HCT116 (cell line): ENCODE results near the gene CCT5. TPM values are rescaled to one million over a fixed set of nuclear protein-coding genes. Genes with fewer than 3 reads are reported as not detected.

Source experiments
- ATAC-seq: fragments of 200-7000 bp; cut with Tn5 transposase; 2 replicates; pipeline ENCODE4 v1.9.1; 2020; ENCODE audit warnings: mild to moderate bottlenecking, moderate library complexity
- BruUV-seq: library from RNA; stranded (reverse); fragments of 400-500 nt; replicated peaks from 2 replicates; lab custom pipeline; 2021; lab: Mats Ljungman, UMichigan
- CTCF ChIA-PET: fragments of 300-600 bp; sonication (Branson Sonifier 250); formaldehyde crosslinking; loops from one replicate; lab custom pipeline; 2021; ENCODE audit warnings: antibody characterized with exemption; lab: Charles Lee
- POLR2A ChIA-PET: fragments of 300-600, 350-600 bp; sonication (Branson Sonifier 250); formaldehyde crosslinking; loops from one replicate; lab custom pipeline; 2021; ENCODE audit warnings: antibody characterized with exemption; lab: Charles Lee
- RAD21 ChIA-PET, 2 experiments: fragments of 300-600 bp; sonication (Branson Sonifier 250); formaldehyde crosslinking; loops; one replicate each; lab custom pipeline; 2023; ENCODE audit warnings: low total read pairs in 2 of 2; ENCODE audit not compliant: uncharacterized antibody in 2 of 2, unreplicated experiment in 2 of 2, low non-redundant PET in 1 of 2; lab: Charles Lee
- DNase-seq: peaks from one replicate; pipeline ENCODE4 v3.0.0-alpha.2; 2010; ENCODE audit warnings: low read depth, low spot score
- H2AFZ ChIP-seq: fragments of 200-600 bp; shearing (Covaris generic), sonication (generic); 2 replicates; pipeline ENCODE4 v1.6.1; 2017; ENCODE audit warnings: low read depth, mixed run types, mixed read lengths, antibody characterized with exemption, low read length; ENCODE audit not compliant: poor library complexity, severe bottlenecking
- H3K27ac ChIP-seq: 2 replicates; pipeline ENCODE4 v1.5.1; 2012; ENCODE audit warnings: low read depth, low read length
- H3K27me3 ChIP-seq: fragments of 200-600 bp; sonication (generic); 2 replicates; pipeline ENCODE4 v1.6.1; 2016; ENCODE audit warnings: mixed run types, low read length, mixed read lengths; ENCODE audit not compliant: insufficient read depth
- H3K36me3 ChIP-seq, 2 experiments: fragments of 200-500 bp in 1 of 2; fragments of 200-600 bp in 1 of 2; sonication (Bioruptor generic) in 1 of 2; sonication (generic) in 1 of 2; 2 replicates each; pipeline versions ENCODE4 v1.5.1 to v1.6.1; 2014 to 2016; ENCODE audit warnings: low read length in 2 of 2, inconsistent platforms in 1 of 2, mixed read lengths in 1 of 2, mixed run types in 1 of 2; ENCODE audit not compliant: insufficient read depth in 2 of 2, control insufficient read depth in 1 of 2
- H3K4me1 ChIP-seq, 2 experiments: fragments of 200-600 bp in 1 of 2; sonication (generic) in 1 of 2; 2 replicates each; pipeline versions ENCODE4 v1.5.1 to v1.6.1; 2012 to 2017; ENCODE audit warnings: low read length in 2 of 2, inconsistent platforms in 1 of 2, mild to moderate bottlenecking in 1 of 2, mixed read lengths in 1 of 2, mixed run types in 1 of 2, moderate library complexity in 1 of 2; ENCODE audit not compliant: insufficient read depth in 2 of 2, control insufficient read depth in 1 of 2
- H3K4me2 ChIP-seq: fragments of 200-600 bp; sonication (generic); 2 replicates; pipeline ENCODE4 v1.6.1; 2017; ENCODE audit warnings: mixed run types, low read length, mixed read lengths
- H3K4me3 ChIP-seq, 2 experiments: fragments of 200-600 bp in 1 of 2; sonication (generic) in 1 of 2; replicated peaks in 1 of 2; 2 replicates each; pipeline ENCODE4 v1.5.1; 2011 to 2016; ENCODE audit warnings: low read length in 2 of 2, control low read depth in 1 of 2, low read depth in 1 of 2, mild to moderate bottlenecking in 1 of 2, mixed read lengths in 1 of 2, mixed run types in 1 of 2
- H3K79me2 ChIP-seq: fragments of 200-600 bp; sonication (generic); 2 replicates; pipeline ENCODE4 v1.6.1; 2017; ENCODE audit warnings: mild to moderate bottlenecking, mixed run types, low read length, moderate library complexity, mixed read lengths; ENCODE audit not compliant: insufficient read depth
- H3K9ac ChIP-seq: fragments of 200-600 bp; sonication (generic); 2 replicates; pipeline ENCODE4 v1.6.1; 2016; ENCODE audit warnings: low read length, mixed read lengths
- H3K9me2 ChIP-seq: fragments of 200-600 bp; sonication (generic), shearing (Covaris generic); 2 replicates; pipeline ENCODE4 v1.6.1; 2017; ENCODE audit warnings: mixed run types, mild to moderate bottlenecking, moderate library complexity; ENCODE audit not compliant: insufficient read depth
- H3K9me3 ChIP-seq, 2 experiments: fragments of 200-500 bp in 1 of 2; fragments of 200-600 bp in 1 of 2; sonication (Bioruptor generic) in 1 of 2; sonication (generic) in 1 of 2; 2 replicates each; pipeline ENCODE4 v1.6.1; 2014 to 2017; ENCODE audit warnings: low read length in 2 of 2, mixed read lengths in 2 of 2, inconsistent platforms in 1 of 2, low read depth in 1 of 2, mild to moderate bottlenecking in 1 of 2, mixed run types in 1 of 2, moderate library complexity in 1 of 2; ENCODE audit not compliant: control insufficient read depth in 1 of 2, insufficient read depth in 1 of 2
- H4K20me1 ChIP-seq: fragments of 200-600 bp; sonication (generic), shearing (Covaris generic); 2 replicates; pipeline ENCODE4 v1.6.1; 2017; ENCODE audit warnings: mixed run types, mild to moderate bottlenecking, moderate library complexity; ENCODE audit not compliant: insufficient read depth
- CEBPB ChIP-seq: IDR thresholded peaks from 2 replicates; pipeline ENCODE4 v1.6.1; 2012; ENCODE audit warnings: low read depth
- EZH2phosphoT487 ChIP-seq: fragments of 200-600 bp; IDR thresholded peaks from 2 replicates; pipeline ENCODE4 v1.6.1; 2018; ENCODE audit warnings: antibody characterized with exemption, borderline replicate concordance
- JUND ChIP-seq: IDR thresholded peaks from 2 replicates; pipeline ENCODE4 v1.6.1; 2012
- POLR2AphosphoS5 ChIP-seq: IDR thresholded peaks from 2 replicates; pipeline ENCODE4 v1.6.1; 2011; ENCODE audit warnings: mild to moderate bottlenecking, low read depth, low read length, moderate library complexity
- RAD21 ChIP-seq: IDR thresholded peaks from 2 replicates; pipeline ENCODE4 v1.6.1; 2012; ENCODE audit warnings: low read depth, mild to moderate bottlenecking
- SP1 ChIP-seq: IDR thresholded peaks from 2 replicates; pipeline ENCODE4 v1.6.1; 2012; ENCODE audit warnings: low read depth
- TCF7L2 ChIP-seq: IDR thresholded peaks from 2 replicates; pipeline ENCODE4 v1.7.0; 2011; ENCODE audit warnings: borderline replicate concordance, inconsistent platforms; ENCODE audit not compliant: insufficient read depth, insufficient read length; ENCODE audit errors: extremely low read depth
- intact Hi-C: fragments of 100-400 bp; cut with micrococcal nuclease; formaldehyde crosslinking; loops from 2 replicates; pipeline ENCODE4 v1.10.0; 2022
- total RNA-seq: library from RNA; stranded (reverse); gene quantifications from one replicate; pipeline ENCODE4 v1.2.1, GENCODE V29; 2021; ENCODE audit not compliant: unreplicated experiment
- TF ChIP-seq, protein P1 (sequence below): IDR thresholded peaks from 2 replicates; pipeline ENCODE4 v1.6.1; 2012

The CCT5 gene
- total RNA-seq, 1 experiment from 2014 or later: 489 TPM

DNA sequence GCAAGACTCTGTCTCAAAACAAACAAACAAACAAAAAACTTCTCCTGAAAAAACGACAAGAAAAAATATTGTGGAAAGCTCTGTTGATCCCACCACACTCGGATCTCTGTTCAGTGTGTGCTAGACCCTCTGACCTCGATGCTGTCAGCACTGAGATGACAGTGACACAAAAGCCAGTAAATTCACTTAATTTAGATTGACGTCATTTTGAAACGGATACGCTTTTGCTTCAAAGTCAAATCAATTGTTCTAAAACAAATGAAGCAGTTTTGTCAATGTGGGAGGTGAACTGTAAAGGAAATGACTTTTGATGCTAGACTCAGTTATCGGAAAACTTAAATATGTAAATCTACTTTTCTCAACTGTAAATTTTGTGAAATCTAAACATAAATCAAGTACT is 26.6 kb downstream of the CCT5 start:
- H3K9me3 ChIP-seq: no peaks in the 10 kb centered on the region
- no peak overlapping the region for H3K4me3 ChIP-seq
- H3K27ac ChIP-seq: no peak overlapping the region
- RAD21 ChIA-PET: no interaction called here
- no peaks in the 10 kb centered on the region for H3K36me3 ChIP-seq
- POLR2A ChIA-PET: no interaction called here
- no peak for DNase-seq
- no peak overlapping the region for H3K4me2 ChIP-seq
- no peak overlapping the region for H3K9ac ChIP-seq
- H3K79me2 ChIP-seq: no peaks in the 10 kb centered on the region
- intact Hi-C loops: no loop called here
- no TSS peak for BruUV-seq
- no peaks in the 10 kb centered on the region for H3K4me1 ChIP-seq
- H3K27me3 ChIP-seq: no peaks in the 10 kb centered on the region
- no peak for ATAC-seq
- H3K9me2 ChIP-seq: no peaks in the 10 kb centered on the region
- no peak overlapping the region for H2AFZ ChIP-seq
- CTCF ChIA-PET: no interaction called here
- no peak for TF ChIP-seq POLR2AphosphoS5
- no peak for TF ChIP-seq RAD21
- TF ChIP-seq SP1: no peak
- no peaks in the 10 kb centered on the region for H4K20me1 ChIP-seq

DNA sequence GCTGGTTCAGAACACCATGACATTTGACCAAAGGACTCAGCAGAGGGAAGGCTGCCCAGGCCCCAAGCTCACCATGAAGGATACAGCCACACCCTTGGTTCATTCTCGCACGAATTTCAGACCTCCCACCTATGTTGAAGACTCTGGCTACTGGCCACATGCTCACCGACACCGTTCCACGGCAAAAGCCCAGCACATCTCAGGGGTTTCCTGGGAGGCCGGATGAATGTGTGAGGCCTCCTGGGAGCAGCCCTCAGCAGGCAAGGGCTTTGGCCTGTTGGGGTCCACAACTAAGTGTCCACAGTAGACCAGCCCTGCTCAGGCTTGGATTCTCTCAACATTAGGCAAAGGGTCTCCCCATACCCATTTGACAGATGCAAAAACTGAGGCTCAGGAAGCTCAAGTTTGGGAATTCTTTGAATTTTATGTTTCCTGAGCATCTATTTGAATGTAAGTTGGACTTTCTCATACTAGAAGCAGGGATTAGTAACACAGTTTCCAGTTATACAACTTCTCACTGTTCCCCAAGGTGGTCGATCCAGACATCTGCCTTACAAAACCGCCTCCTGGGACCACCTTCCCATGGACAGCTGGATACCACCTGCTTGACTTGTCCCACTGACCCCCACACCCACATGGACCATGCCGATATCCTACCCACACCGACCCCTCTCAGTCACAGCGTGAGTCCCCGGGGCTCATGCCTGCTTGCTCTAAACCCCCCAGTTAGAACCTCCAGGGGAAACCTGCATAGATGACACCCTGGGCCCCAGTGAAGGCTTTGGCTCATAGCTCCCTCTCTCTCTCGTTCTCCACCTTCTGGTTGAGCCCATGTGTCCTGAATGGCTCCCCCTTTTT is 27.9 kb downstream of the CCT5 start:
- BruUV-seq: no TSS peak
- CTCF ChIA-PET: no interaction called here

More for the DNA sequence above, 27.9 kb downstream of the CCT5 start:
- Histone ChIP-seq H4K20me1 (no peaks in the 10 kb centered on the region), H3K9ac (no peak overlapping the region), H3K9me3 (no peaks in the 10 kb centered on the region), H3K79me2 (no peaks in the 10 kb centered on the region), H3K4me1 (no peaks in the 10 kb centered on the region), H3K27ac (no peak overlapping the region), H3K36me3 (no peaks in the 10 kb centered on the region), H3K4me2 (no peak overlapping the region), H3K27me3 (no peaks in the 10 kb centered on the region), H2AFZ (no peak overlapping the region), H3K4me3 (no peak overlapping the region), H3K9me2 (no peaks in the 10 kb centered on the region)
- no peak for ATAC-seq
- ChIA-PET RAD21 (no interaction called here), POLR2A (no interaction called here)
- intact Hi-C loops: no loop called here
- DNase-seq: no peak
- TF ChIP-seq EZH2phosphoT487 (no peak), JUND (no peak), TCF7L2 (no peak), CEBPB (no peak)
- TF ChIP-seq, protein P1, sequence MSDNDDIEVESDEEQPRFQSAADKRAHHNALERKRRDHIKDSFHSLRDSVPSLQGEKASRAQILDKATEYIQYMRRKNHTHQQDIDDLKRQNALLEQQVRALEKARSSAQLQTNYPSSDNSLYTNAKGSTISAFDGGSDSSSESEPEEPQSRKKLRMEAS: no peak
